SJSA1 (cell line): Measurements from ENCODE around the gene CHAD. TPM values are rescaled to one million over a fixed set of nuclear protein-coding genes. Genes with fewer than 3 reads are reported as not detected.

Experiments
- DNase-seq, 2 experiments: peaks; one replicate each; pipeline ENCODE4 v3.0.0-alpha.2; 2015 to 2020; ENCODE audit warnings: low spot score in 2 of 2, low read depth in 1 of 2
- H3K27ac ChIP-seq: fragments of 250-450 bp; sonication (Bioruptor Pico); 2 replicates; pipeline ENCODE4 v1.5.1; 2020; ENCODE audit warnings: mild to moderate bottlenecking, moderate library complexity
- H3K27me3 ChIP-seq: fragments of 250-450 bp; sonication (Bioruptor Pico); replicated peaks from 2 replicates; pipeline ENCODE4 v1.5.1; 2020; ENCODE audit warnings: mild to moderate bottlenecking, moderate library complexity
- H3K36me3 ChIP-seq: fragments of 250-450 bp; sonication (Bioruptor Pico); 2 replicates; pipeline ENCODE4 v1.5.1; 2020; ENCODE audit warnings: mild to moderate bottlenecking
- H3K4me1 ChIP-seq: fragments of 250-450 bp; sonication (Bioruptor Pico); replicated peaks from 2 replicates; pipeline ENCODE4 v1.6.1; 2021; ENCODE audit warnings: mild to moderate bottlenecking
- H3K4me3 ChIP-seq: fragments of 250-450 bp; sonication (Bioruptor Pico); 2 replicates; pipeline ENCODE4 v1.5.1; 2020; ENCODE audit warnings: mild to moderate bottlenecking
- H3K9me3 ChIP-seq: fragments of 250-450 bp; sonication (Bioruptor Pico); replicated peaks from 2 replicates; pipeline ENCODE4 v1.5.1; 2020; ENCODE audit warnings: mild to moderate bottlenecking
- total RNA-seq: library from RNA; depleted of rRNA; stranded (reverse); fragments of >200 nt; shearing (Covaris generic); gene quantifications from 2 replicates; pipeline ENCODE4 v1.2.3, GENCODE V29; 2014

Gene CHAD
- total RNA-seq, 1 experiment from 2014 or later: not detected

DNA sequence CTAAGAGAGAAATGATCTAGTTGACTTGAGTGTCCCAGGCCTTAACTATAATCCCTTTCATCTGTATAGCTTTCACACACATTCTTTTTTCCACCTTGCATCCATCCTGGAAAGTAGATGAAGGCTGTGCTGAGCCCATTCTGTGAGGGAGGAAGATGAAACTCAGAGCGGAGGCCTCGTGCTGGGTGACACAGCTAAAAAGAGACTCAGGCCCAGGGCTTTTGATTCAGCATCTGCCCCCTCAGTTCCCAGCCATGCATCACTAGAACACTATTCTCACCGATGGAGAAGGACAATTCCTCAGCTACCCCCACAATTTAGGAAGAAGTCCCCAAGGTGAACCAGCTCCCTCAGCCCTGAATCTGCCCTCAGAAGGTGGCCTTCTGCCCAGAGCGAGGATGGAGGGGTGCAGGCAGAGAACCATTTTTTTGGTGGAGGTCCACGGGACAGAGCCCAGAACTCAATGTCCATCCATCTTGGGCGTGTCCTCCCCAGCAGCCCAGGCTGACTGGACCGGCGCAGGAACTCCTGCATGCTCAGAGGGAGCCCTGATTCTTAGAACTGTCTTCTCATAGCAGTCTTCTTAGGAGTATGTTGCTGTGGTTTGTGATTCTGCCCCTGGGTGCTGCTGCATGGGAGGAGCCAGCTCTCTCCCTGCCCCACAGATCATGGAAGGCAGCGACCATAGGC lies 33.8 kb upstream of the CHAD start:
- Histone ChIP-seq H3K27me3 (peaks cover 8% of the 10 kb centered on the region; the same call in 1 of the 2 replicates), H3K4me3 (no peak overlapping the region), H3K9me3 (no peaks in the 10 kb centered on the region), H3K27ac (no peak overlapping the region), H3K36me3 (no peaks in the 10 kb centered on the region), H3K4me1 (no peaks in the 10 kb centered on the region)
- no peak for DNase-seq

DNA sequence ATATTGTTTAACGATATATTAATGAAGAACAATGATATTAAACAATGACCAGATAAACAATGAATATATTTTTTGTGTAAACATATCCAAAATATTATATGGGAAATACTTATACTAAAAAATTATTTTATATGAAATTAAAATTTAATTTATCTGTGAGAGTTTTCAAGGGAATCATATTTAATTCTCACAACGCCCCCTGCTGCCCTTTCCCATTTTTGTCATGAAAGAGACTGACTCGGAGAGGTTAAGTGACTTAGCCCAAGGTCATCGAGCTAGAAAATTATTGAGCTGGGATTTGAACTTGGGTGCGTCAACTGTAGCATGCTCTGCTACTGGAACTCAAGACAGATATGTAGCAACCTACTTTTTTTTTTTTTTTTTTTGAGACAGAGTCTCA lies 32.4 kb upstream of the CHAD start:
- Histone ChIP-seq H3K27ac (no peak overlapping the region), H3K27me3 (no peaks in the 10 kb centered on the region), H3K4me1 (peaks cover 1% of the 10 kb centered on the region; the same call in 1 of the 2 replicates), H3K4me3 (no peak overlapping the region), H3K36me3 (no peaks in the 10 kb centered on the region), H3K9me3 (no peaks in the 10 kb centered on the region)
- no peak for DNase-seq

DNA sequence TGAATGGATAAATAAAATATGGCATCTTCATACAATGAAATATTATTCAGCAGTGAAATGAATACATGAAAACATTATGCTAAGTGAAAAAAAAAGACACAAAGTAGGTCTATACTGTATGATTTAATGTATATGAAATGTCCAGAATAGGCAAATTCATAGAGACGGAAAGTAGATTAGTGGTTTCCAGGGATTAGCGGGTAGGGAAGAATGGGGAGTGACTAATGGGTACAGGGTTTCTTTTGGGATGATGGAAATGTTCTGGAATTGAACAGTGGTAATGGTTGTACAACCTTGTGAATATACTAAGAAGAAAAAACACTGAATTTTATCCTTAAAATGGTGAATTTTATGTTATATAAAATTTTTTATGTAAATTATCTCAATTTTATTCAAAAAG lies 31.0 kb upstream of the CHAD start:
- H3K4me3 ChIP-seq: no peak overlapping the region
- no peaks in the 10 kb centered on the region for H3K36me3 ChIP-seq
- peaks cover 5% of the 10 kb centered on the region; the same call in 1 of the 2 replicates for H3K4me1 ChIP-seq
- no peak overlapping the region for H3K27ac ChIP-seq
- no peaks in the 10 kb centered on the region for H3K9me3 ChIP-seq
- no peak for DNase-seq
- H3K27me3 ChIP-seq: no peaks in the 10 kb centered on the region

DNA sequence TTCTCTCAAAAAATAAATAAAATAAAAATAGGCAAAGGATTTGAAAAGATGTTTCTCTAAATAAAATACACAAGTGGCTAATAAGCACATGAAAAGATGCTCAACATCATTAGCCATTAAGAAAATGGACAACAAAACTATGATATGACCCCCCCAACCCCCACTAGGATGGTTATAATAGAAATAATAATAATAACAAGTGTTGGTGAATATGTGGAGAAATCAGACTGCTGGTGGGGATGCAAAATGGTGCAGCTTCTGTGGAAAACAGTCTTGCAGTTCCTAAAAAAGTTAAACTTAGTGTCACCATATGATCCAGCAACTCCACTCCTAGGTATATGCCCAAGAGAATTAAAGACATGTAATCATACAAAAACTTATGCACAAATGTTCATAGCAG lies 30.6 kb upstream of the CHAD start:
- no peaks in the 10 kb centered on the region for H3K36me3 ChIP-seq
- DNase-seq: no peak
- no peak overlapping the region for H3K4me3 ChIP-seq
- H3K27ac ChIP-seq: no peak overlapping the region
- H3K4me1 ChIP-seq: peaks cover 5% of the 10 kb centered on the region; the same call in 1 of the 2 replicates
- H3K27me3 ChIP-seq: no peaks in the 10 kb centered on the region
- no peaks in the 10 kb centered on the region for H3K9me3 ChIP-seq

DNA sequence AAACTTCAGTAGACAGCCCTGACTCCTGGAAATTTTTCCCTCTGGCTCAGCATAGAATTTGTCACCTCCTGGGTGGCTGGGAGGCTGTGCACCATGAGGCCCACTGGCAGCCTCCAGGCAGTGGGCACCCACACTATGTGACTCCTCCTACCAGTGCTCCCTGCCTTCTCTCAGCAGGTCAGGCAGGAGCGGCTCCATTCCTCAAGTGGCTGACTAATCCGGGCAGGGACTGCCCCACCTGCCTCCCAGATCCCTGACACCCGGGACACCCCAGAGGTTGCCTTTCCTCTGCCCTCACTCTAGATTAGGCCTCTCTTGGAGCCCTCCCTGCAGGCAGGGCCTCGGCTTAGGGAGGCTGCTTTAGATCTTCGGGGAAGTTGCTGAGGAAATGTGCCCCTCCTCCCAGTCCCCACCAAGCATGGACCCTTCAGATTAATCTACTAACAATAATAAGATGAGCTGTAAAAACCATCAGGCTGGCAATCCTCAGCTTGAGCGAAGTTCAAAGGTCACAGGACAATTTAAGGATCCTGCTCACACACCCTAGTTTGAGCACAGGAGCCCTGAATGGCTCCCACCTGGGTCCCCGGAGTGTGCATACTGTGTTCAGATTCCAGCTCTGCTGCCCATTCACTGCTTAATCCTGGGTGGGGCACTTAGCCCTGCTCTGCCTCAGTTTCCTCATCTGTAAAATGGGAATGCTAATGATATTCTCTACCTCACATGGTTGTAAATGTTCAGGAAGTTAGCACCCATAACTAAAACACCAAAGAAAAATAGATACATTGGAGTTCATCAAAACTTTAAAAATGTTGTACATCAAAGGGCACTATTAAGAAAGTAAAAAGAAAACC lies 29.6 kb upstream of the CHAD start:
- DNase-seq: no peak
- Histone ChIP-seq H3K36me3 (no peaks in the 10 kb centered on the region), H3K9me3 (no peaks in the 10 kb centered on the region), H3K27ac (no peak overlapping the region), H3K27me3 (no peaks in the 10 kb centered on the region), H3K4me3 (no peak overlapping the region), H3K4me1 (peaks cover 5% of the 10 kb centered on the region; the same call in 1 of the 2 replicates)

DNA sequence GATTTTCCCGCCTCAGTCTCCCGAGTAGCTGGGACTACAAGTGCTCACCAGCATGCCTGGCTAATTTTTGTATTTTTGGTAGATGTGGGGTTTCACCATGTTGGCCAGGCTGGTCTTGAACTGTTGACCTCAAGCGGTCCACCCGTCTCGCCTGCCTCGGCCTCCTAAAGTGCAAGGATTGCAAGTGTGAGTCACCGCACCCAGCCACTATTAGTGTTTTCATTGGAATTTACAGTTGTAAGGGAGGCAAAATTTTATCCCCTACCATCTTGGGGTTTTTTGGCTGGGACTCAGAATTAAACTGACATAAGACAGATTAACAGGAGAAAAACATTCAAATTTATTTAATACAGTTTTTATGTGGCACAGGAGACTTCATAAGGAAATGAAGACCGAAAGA lies 27.2 kb upstream of the CHAD start:
- Histone ChIP-seq H3K4me1 (peaks cover 5% of the 10 kb centered on the region; the same call in 1 of the 2 replicates), H3K36me3 (no peaks in the 10 kb centered on the region), H3K27me3 (no peaks in the 10 kb centered on the region), H3K9me3 (no peaks in the 10 kb centered on the region), H3K4me3 (no peak overlapping the region), H3K27ac (no peak overlapping the region)
- peak; percentile 35 to 71 for DNase-seq

DNA sequence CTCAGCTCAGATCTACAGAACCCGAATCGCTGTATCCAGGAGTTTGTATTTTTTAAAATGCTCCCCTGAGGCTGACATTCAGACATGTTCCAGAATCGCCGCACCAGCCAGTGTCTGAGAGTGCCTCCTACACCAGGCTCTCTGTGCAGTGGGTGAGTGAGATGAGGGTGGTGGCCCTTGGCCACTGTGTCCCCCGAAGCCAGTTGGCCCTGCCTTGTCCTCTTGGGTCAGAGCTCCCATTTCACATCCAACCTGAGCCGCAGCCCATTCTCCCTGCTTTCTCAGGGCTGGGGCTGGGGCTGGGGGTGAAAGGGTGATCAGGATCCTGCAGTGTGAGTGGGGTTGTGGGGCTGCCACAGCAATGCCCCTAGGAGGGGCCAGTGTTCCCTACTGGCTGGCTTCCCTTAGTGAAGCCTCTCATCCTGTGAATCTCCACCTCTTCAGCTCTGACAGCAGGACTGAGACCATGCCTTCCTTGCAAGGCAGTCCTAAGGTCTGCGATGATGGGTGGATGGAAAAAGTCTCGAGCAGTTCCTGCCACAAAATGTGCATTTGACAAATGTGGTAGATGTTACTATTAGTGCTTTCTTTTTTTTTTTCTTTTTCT lies 26.6 kb upstream of the CHAD start:
- H3K36me3 ChIP-seq: no peaks in the 10 kb centered on the region
- H3K27ac ChIP-seq: no peak overlapping the region

DNA sequence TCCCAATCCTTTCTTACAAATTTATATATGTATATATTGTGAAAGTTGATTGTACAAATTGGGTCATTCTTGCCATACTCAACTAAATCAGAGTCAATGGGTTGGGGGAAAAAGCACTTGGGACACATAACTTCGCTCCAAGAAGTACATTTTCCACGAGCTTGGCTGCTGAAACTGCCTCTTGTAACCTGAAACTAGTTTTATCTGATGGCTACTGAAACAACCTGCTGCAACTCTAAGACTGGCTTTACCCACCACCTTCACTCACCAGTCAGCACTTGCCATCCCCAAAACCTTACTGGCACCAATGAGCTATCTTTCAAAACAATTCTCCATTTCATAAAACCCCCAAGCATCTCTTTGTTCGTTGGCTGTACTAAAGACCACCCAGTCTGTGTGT lies 25.1 kb upstream of the CHAD start:
- Histone ChIP-seq H3K36me3 (no peaks in the 10 kb centered on the region), H3K27me3 (no peaks in the 10 kb centered on the region), H3K4me1 (peaks cover 5% of the 10 kb centered on the region; the same call in 1 of the 2 replicates), H3K27ac (no peak overlapping the region), H3K4me3 (no peak overlapping the region), H3K9me3 (no peaks in the 10 kb centered on the region)
- DNase-seq: no peak

More for the DNA sequence above, 26.6 kb upstream of the CHAD start:
- H3K9me3 ChIP-seq: no peaks in the 10 kb centered on the region
- no peaks in the 10 kb centered on the region for H3K27me3 ChIP-seq
- DNase-seq: no peak
- H3K4me3 ChIP-seq: no peak overlapping the region
- peaks cover 5% of the 10 kb centered on the region; the same call in 1 of the 2 replicates for H3K4me1 ChIP-seq

DNA sequence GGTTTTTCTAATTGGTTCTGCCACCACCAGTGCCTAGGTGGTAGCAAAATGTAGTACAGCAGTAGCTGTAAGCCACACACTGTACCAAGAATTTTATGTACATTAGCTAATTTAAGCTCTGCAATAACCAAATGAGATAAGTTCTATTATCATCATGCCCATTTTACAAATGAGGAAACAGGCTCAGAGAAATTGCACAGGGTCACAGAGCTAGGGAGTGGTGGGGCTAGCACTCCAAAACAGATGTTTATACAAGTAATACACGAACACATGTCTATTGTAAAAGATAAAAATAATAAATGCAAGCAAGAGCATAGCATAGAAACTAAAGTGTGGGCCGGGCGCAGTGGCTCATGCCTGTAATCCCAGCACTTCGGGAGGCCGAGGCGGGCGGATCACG lies 23.5 kb upstream of the CHAD start:
- Histone ChIP-seq H3K4me3 (no peak overlapping the region), H3K4me1 (peaks cover 5% of the 10 kb centered on the region; the same call in 1 of the 2 replicates), H3K36me3 (no peaks in the 10 kb centered on the region), H3K27ac (no peak overlapping the region), H3K9me3 (no peaks in the 10 kb centered on the region), H3K27me3 (no peaks in the 10 kb centered on the region)
- DNase-seq: no peak

DNA sequence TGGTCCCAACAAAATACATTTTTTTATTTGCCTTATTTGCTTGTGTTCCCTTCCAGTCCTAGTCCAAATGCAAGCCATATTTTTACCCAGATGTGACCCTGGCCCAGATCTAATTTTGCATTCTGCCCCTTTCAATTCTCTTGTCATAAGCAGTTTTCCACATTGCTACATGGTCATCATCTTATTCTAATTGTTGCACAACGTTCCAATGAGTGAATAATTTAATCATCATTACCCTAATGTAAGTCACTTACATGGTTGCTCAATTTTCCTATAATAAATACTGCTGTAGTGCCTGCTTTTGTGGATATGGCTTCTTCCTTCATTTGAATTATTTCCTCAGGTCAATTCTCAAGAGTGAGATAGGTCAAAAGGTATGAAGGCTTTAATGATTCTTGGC lies 22.8 kb upstream of the CHAD start:
- Histone ChIP-seq H3K27me3 (no peaks in the 10 kb centered on the region), H3K36me3 (no peaks in the 10 kb centered on the region), H3K9me3 (no peaks in the 10 kb centered on the region), H3K27ac (no peak overlapping the region), H3K4me1 (peaks cover 5% of the 10 kb centered on the region; the same call in 1 of the 2 replicates), H3K4me3 (no peak overlapping the region)
- no peak for DNase-seq

DNA sequence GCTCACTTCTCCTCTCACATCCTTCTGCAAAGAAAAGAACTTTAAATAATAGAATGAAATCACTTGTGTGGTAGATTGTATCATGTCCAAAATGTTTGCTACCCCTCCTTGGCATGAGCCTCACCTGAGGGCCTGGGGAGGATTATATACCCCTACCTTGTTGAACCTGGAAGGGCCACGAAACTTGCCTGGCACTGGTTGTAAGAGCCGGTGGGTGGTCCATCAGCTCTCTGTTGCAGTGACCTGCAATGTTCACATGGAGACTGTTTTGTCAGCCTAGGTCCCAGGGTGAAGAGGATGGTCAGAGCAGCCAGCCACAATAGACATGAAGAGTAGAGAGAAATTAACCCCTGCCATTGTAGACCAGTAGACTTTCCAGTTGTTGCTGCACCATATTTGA lies 20.2 kb upstream of the CHAD start:
- DNase-seq: no peak
- Histone ChIP-seq H3K4me3 (no peak overlapping the region), H3K36me3 (peaks cover 8% of the 10 kb centered on the region), H3K27me3 (no peaks in the 10 kb centered on the region), H3K9me3 (no peaks in the 10 kb centered on the region), H3K27ac (no peak overlapping the region), H3K4me1 (no peaks in the 10 kb centered on the region)

DNA sequence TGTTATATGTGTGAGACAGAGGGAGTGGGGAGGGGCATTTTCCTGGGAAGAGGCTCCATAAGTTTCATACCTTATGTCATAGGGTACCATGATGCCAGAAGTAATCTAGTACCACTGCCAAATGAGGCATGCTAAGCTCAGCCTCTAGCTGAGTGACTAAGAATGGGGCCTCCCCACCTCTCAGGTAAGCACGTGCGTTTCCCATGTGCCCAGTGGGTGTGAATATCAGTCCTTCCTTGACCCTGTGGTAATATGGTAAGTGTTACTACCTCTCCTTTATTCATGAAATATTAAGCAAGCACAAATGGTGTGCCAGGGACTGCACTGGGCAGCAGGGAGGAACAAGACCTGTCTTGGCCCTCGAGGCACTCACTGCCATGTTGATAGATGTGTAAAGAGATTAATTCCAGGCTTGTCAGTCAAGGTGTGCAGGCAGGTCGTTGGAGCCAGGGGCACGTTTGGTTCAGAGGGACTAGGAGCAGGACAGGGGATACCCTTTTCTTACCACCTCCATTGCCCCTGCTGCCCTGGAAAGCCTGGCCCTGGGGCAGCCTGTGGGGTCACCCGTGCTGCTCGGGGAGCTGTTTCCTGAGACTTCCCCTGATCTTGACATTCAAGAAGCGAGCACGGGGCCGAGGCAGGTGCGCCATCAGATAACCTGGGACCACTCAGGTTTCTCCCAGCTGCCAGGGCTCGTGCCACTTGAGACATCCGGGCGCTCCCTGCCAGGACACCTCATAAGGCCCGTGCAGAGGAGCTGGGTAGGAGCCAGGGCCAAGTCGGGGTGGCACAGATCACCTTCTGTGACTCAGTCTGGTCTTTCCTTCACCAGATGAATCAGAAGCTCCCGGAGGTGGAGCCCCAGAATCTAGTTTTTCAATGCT lies 18.8 kb upstream of the CHAD start:
- no peak overlapping the region for H3K4me3 ChIP-seq
- peaks cover 4% of the 10 kb centered on the region for H3K4me1 ChIP-seq
- H3K27ac ChIP-seq: no peak overlapping the region
- H3K9me3 ChIP-seq: no peaks in the 10 kb centered on the region
- peaks cover 15% of the 10 kb centered on the region for H3K36me3 ChIP-seq
- no peak for DNase-seq
- no peaks in the 10 kb centered on the region for H3K27me3 ChIP-seq
